Effector memory CD4-positive, alpha-beta T cell (primary cell): ENCODE measurements around the gene FRMD4B.
"Not testable (repeated sequence)": the region's sequence is repeated elsewhere in the genome, so short reads cannot be mapped to it uniquely, and the experiment has no call there.

ENCODE experiments used
- DNase-seq, 3 donors: peaks; one replicate each; pipeline ENCODE4 v3.0.0-alpha.2; 2020
- H3K27ac ChIP-seq: 2 replicates; pipeline ENCODE4 v1.7.0; 2013; ENCODE audit warnings: mild to moderate bottlenecking, low read length, moderate library complexity; ENCODE audit not compliant: insufficient read depth, poor library complexity, severe bottlenecking
- H3K27me3 ChIP-seq: replicated peaks from 2 replicates; pipeline ENCODE4 v1.7.0; 2013; ENCODE audit warnings: mild to moderate bottlenecking, low read length; ENCODE audit not compliant: insufficient read depth, control insufficient read depth, poor library complexity, severe bottlenecking
- H3K36me3 ChIP-seq: 2 replicates; pipeline ENCODE4 v1.7.0; 2013; ENCODE audit warnings: mild to moderate bottlenecking, low read length, moderate library complexity; ENCODE audit not compliant: control insufficient read depth, insufficient read depth
- H3K4me1 ChIP-seq: 2 replicates; pipeline ENCODE4 v1.7.0; 2013; ENCODE audit warnings: low read length, mild to moderate bottlenecking; ENCODE audit not compliant: control insufficient read depth, insufficient read depth, poor library complexity, severe bottlenecking
- H3K4me3 ChIP-seq: 2 replicates; pipeline ENCODE4 v1.7.0; 2013; ENCODE audit warnings: low read length, low read depth, mild to moderate bottlenecking; ENCODE audit not compliant: insufficient read depth, poor library complexity, severe bottlenecking
- H3K9me3 ChIP-seq: 2 replicates; pipeline ENCODE4 v1.7.0; 2013; ENCODE audit warnings: mild to moderate bottlenecking, low read length, moderate library complexity; ENCODE audit not compliant: control insufficient read depth

FRMD4B gene

DNA sequence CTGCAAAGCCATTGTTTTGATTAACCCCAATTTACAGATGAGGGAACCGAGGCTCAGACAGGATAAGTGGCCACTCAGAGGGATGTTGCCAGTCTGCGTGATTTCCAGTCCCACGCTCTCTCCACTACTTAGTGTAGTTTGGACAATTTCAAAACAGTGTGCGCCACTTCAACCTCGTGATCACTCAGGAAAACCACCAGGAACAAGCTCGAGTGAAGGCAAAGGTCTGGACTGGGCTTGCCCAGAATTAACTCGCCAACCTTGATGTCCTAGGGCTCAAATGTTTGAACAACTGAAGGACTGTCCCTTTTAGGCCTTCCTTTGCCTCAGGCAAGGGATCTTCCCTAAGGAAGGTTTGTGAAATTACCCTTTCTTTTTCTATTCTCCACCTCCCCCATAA lies 139.3 kb downstream of the FRMD4B start:
- H3K4me1 ChIP-seq: no peaks in the 10 kb centered on the region
- no peaks in the 10 kb centered on the region for H3K36me3 ChIP-seq
- H3K4me3 ChIP-seq: no peak overlapping the region
- no peaks in the 10 kb centered on the region for H3K27me3 ChIP-seq
- no peak overlapping the region for H3K27ac ChIP-seq
- no peak for DNase-seq
- H3K9me3 ChIP-seq: no peaks in the 10 kb centered on the region

DNA sequence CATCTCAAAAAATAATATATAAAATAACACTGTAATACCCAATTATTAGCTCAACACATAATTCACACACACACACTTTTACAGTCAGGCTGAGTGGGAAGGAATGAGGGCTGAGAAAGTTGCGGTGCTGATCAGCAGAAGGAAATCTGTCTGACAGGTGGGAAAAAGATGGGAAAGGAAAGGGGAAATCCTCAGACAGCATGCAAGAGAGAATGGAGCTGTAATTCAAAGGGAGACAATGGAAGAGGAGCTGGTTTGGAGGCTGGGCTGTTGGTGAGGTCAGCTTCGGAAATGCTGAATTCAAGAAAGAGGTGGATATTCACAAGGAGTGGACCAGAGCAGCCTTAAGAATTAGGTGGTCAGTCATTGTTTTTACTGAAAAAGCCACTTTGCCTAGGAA lies 141.8 kb downstream of the FRMD4B start:
- H3K27ac ChIP-seq: no peak overlapping the region
- DNase-seq: no peak
- H3K4me1 ChIP-seq: no peaks in the 10 kb centered on the region
- no peak overlapping the region for H3K4me3 ChIP-seq
- no peaks in the 10 kb centered on the region for H3K9me3 ChIP-seq
- no peaks in the 10 kb centered on the region for H3K36me3 ChIP-seq
- no peaks in the 10 kb centered on the region for H3K27me3 ChIP-seq

DNA sequence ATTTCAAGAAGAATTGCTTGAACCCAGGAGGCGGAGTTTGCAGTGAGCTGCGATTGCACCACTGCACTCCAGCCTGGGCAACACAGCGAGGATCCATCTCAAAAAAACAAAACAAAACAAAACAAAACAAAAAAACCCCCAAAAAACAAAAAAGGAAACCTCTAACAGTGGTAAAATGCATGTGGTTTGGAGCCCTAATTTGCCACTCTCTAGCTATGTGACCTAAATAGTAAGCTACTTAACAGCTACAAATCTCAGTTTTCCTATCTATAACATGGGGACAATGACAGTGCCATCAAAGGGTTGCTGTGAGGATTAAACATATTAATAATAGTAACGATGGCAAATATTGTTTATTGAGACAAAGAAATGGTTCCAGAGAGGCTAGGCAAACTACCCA lies 144.1 kb downstream of the FRMD4B start:
- no peak overlapping the region for H3K27ac ChIP-seq
- no peaks in the 10 kb centered on the region for H3K36me3 ChIP-seq
- H3K9me3 ChIP-seq: no peaks in the 10 kb centered on the region
- no peaks in the 10 kb centered on the region for H3K4me1 ChIP-seq
- no peak for DNase-seq
- no peaks in the 10 kb centered on the region for H3K27me3 ChIP-seq
- no peak overlapping the region for H3K4me3 ChIP-seq

DNA sequence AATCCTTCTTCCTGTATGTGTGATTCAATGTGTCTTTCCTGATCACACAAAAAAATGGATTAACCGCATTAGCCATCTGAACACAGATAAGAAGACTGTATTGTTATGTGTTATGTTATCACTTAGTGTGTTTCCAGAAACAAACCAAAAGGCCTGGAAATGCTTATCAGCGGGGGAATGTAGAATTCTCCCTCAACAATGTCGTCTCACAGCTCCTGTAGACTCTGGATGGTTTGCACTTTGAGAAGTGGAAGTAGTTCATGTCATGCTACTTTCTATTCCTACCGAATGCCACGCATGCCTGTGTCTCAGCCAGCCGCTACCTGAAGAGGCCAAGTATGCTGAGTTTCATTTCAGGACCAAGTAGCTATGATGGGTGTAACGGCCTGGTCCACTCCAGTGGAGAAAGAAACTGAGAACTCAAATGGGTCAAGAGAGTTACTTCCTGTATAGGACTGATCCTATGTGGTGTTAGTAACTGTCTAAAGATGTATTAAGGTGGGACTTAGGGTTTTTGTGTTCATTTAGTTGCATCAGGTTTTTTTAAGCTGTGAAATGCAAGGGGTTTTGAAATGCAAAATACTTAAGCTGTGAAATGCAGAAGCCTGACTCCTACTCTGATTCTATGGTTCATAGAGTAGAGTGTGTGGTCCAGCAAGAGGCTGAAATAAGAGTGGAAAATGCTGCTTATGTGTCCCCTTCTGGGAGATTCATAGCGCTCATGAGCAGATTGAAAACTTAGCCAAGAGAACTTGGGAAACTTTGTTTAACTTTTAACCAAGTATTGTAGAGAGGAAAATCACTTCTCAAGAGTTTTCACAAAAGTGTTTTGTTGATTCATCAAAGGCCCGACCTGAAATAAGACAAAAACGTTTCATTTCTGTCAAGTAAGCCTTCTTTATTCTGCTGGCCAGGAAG lies 145.0 kb downstream of the FRMD4B start:
- no peak overlapping the region for H3K27ac ChIP-seq
- no peaks in the 10 kb centered on the region for H3K9me3 ChIP-seq
- no peaks in the 10 kb centered on the region for H3K4me1 ChIP-seq
- no peak overlapping the region for H3K4me3 ChIP-seq
- no peaks in the 10 kb centered on the region for H3K27me3 ChIP-seq
- H3K36me3 ChIP-seq: no peaks in the 10 kb centered on the region
- no peak for DNase-seq

DNA sequence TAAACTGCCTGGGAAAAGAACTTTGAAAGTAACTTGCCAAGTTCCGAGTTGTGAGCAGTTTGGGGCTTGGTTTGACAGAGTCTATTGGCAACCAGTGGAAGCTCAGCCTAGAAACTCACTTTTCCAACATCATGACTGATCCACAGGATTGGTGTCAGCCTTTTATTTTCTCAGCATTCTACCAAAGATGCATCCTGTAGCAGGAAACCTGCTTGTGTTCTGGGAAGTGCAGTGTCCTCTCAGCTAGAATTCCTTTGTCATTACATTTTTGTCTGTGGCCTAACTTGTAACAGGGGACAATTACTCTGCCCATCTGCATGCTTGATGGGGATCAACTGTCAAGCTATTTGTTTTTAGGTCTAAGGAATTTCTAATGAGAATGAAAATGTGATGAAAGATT lies 146.8 kb downstream of the FRMD4B start:
- DNase-seq: no peak
- no peaks in the 10 kb centered on the region for H3K4me1 ChIP-seq
- H3K27me3 ChIP-seq: no peaks in the 10 kb centered on the region
- H3K4me3 ChIP-seq: no peak overlapping the region
- no peaks in the 10 kb centered on the region for H3K36me3 ChIP-seq
- H3K9me3 ChIP-seq: no peaks in the 10 kb centered on the region
- no peak overlapping the region for H3K27ac ChIP-seq

DNA sequence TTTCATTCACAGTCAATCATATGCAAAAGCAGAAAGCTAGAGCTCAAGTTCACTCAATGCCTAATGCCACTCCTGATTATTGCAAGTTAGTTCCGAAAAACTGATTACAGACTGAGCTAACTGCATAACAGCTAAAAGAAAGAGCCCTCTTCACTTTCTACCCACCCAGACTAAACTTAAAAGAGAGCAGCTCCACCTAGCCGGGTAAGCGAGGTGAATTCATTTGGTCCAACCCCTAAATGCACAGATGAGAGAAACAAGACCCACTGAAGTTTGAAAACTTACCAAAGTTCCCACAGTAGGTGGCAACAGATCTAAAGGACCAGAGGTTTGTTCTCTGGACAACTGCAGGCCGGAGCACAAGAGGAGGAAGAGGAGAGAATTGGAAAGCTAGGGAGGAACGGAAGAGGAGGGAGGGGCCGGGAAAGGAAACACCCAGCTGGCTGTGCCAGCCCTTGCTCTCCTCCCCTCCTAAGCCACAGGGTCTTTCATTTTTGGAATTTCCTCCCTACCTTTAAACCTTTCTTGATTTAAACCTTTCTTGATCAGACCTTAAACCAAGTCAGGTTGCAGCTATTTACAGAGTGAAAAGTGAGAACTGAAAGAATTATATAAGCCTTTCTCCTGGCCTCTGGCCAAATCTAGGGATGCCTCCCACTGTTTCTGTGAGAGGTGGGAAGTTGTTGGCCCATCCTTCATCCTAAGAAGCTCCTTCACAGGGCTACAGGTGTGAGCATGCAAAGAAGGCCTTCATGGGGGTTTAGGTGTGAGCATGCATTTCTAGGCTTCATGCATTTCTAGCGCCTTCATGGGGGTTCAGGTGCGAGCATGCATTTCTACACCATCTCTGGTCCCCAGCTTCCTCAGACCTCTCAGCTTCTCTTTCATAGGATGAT lies 148.8 kb downstream of the FRMD4B start:
- H3K9me3 ChIP-seq: no peaks in the 10 kb centered on the region
- H3K4me3 ChIP-seq: peak overlapping the region; percentile 24

DNA sequence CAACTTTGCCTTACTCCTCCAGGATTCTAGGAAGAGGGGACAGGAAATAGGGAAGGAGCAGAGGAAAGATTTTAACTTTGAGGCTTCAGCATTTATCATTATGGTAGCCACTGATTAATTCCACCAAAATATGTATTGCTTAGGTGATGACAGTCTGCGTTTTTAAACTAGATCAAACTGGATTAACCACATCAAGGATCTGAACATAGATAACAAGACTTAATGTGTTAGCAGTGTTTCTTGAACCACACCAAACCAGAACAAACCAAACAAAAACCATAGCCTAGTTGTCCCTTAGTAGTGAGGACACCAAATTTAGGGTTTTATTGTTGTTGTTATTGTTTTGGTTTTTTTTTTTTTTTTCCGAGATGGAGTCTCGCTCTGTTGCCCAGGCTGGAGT lies 150.0 kb downstream of the FRMD4B start:
- H3K27ac ChIP-seq: no peak overlapping the region
- no peaks in the 10 kb centered on the region for H3K9me3 ChIP-seq
- no peaks in the 10 kb centered on the region for H3K36me3 ChIP-seq
- no peaks in the 10 kb centered on the region for H3K27me3 ChIP-seq
- no peak for DNase-seq
- H3K4me3 ChIP-seq: no peak overlapping the region
- no peaks in the 10 kb centered on the region for H3K4me1 ChIP-seq

More for the DNA sequence above, 148.8 kb downstream of the FRMD4B start:
- H3K27me3 ChIP-seq: no peaks in the 10 kb centered on the region
- no peaks in the 10 kb centered on the region for H3K36me3 ChIP-seq
- peak overlapping the region; percentile 20 for H3K27ac ChIP-seq
- H3K4me1 ChIP-seq: no peaks in the 10 kb centered on the region
- DNase-seq: no peak

DNA sequence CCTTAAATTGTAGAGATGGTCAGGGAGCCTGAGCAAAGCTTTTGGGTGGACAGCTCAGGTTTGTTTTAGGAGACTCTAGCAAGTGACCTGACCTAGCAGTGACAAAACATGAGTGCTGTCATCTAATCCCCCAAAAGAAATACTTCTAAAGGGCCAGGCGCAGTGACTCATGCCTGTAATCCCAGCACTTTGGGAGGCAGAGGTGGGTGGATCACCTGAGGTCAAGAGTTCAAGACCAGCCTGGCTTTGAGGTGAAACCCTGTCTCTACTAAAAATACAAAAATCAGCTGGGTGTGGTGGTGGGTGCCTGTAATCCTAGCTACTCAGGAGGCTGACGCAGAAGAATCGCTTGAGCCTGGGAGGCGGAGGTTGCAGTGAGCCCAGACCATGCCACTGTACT lies 150.7 kb downstream of the FRMD4B start:
- not testable (repeated sequence) for DNase-seq, H3K4me3 ChIP-seq, H3K27me3 ChIP-seq, H3K27ac ChIP-seq, H3K36me3 ChIP-seq, H3K9me3 ChIP-seq, H3K4me1 ChIP-seq

DNA sequence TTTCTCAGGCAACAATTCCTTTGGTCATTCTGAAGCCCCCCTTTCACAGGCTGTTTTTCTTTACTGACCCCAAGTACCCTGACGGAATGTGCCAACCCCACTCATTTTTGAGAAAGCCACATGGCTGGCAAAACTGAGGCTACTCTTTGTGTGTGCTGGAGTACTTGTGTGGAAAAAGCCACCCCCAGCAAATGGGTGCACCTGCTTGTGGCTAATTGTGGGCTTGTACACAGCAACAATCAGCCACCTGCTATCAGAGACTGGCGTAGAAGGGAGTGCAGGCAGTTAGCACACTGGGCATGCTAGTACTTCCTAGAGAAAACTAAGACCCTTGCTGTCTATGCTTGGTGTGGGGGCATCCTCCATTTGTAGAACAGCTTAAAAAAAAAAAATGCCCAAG lies 153.4 kb downstream of the FRMD4B start:
- DNase-seq: no peak
- H3K4me3 ChIP-seq: no peak overlapping the region

DNA sequence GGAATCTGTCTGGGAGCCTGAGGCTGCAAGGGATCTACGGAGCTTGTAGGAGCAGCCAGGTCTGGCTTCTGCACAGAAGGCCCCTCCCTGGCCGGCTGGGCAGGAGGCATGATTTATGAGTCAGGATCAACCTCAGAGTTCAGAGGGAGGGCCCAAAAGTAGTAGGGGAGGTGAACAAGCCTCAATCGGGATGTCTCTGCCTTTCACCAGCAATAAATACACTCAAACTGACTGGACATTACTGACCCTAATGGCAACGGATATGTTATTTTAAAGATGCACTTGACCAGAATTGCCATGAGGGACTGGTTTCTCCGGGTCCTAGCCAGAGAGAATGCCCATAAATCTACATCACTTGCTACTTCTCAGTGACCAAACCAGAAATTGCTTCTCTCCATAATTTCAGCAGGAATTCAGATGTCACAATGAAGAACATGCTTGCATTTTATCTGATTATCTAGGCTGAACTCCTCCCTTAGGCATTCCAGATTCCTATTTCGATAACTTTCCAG lies 153.9 kb downstream of the FRMD4B start:
- DNase-seq: no peak

More for the DNA sequence above, 153.4 kb downstream of the FRMD4B start:
- H3K27ac ChIP-seq: no peak overlapping the region
- no peaks in the 10 kb centered on the region for H3K9me3 ChIP-seq
- no peaks in the 10 kb centered on the region for H3K27me3 ChIP-seq
- no peaks in the 10 kb centered on the region for H3K4me1 ChIP-seq
- no peaks in the 10 kb centered on the region for H3K36me3 ChIP-seq

More for the DNA sequence above, 153.9 kb downstream of the FRMD4B start:
- Histone ChIP-seq H3K36me3 (no peaks in the 10 kb centered on the region), H3K4me3 (no peak overlapping the region), H3K9me3 (no peaks in the 10 kb centered on the region), H3K27ac (no peak overlapping the region), H3K4me1 (no peaks in the 10 kb centered on the region), H3K27me3 (no peaks in the 10 kb centered on the region)
